Gastrocnemius medialis (tissue), 4 donors: ENCODE data around the gene TBC1D8. TPM values are rescaled to one million over a fixed set of nuclear protein-coding genes. Genes with fewer than 3 reads are reported as not detected.
A peak's percentile ranks its signal among the peaks of the same experiment; 100 is the strongest.

Experiments used
- ATAC-seq, 2 donors: fragments of 150-250 bp; one replicate each; pipeline ENCODE4 v1.9.1; 2016
- DNase-seq, 2 donors: peaks; one replicate each; pipeline ENCODE4 v3.0.0-alpha.2; 2019
- H3K27ac ChIP-seq, 4 donors: fragments of 200-600 bp; sonication (generic); 1 replicate in 1 of 4; 2 replicates in 3 of 4; pipeline ENCODE4 v1.5.1; 2016 to 2018; ENCODE audit warnings: mild to moderate bottlenecking in 2 of 4, moderate library complexity in 1 of 4
- H3K27me3 ChIP-seq, 3 donors: fragments of 200-600 bp; sonication (generic) in 2 of 3; 1 replicate in 1 of 3; 2 replicates in 2 of 3; pipeline versions ENCODE4 v1.5.1 to v1.6.0; 2016 to 2019; ENCODE audit warnings: mild to moderate bottlenecking in 1 of 3, moderate library complexity in 1 of 3
- H3K36me3 ChIP-seq, 2 donors: fragments of 200-600 bp; sonication (generic) in 1 of 2; one replicate each; pipeline ENCODE4 v1.5.1; 2017 to 2018
- H3K4me1 ChIP-seq, 2 donors: fragments of 200-600 bp; sonication (generic) in 1 of 2; one replicate each; pipeline ENCODE4 v1.5.1; 2016 to 2017; ENCODE audit warnings: mild to moderate bottlenecking in 2 of 2
- H3K4me3 ChIP-seq, 4 donors: fragments of 200-600 bp; sonication (generic) in 3 of 4; 1 replicate in 1 of 4; 2 replicates in 3 of 4; pipeline ENCODE4 v1.5.1; 2016 to 2019; ENCODE audit warnings: mild to moderate bottlenecking in 2 of 4
- H3K9me3 ChIP-seq, 3 donors: fragments of 200-600 bp; sonication (generic) in 2 of 3; 1 replicate in 1 of 3; 2 replicates in 2 of 3; pipeline ENCODE4 v1.5.1; 2016 to 2019
- CTCF ChIP-seq, 5 experiments: fragments of 450-650 bp in 3 of 5; fragments of 200-600 bp in 2 of 5; sonication (generic) in 2 of 5; IDR thresholded peaks in 4 of 5; conservative IDR thresholded peaks in 1 of 5; 1 replicate in 4 of 5; 2 replicates in 1 of 5; pipeline ENCODE4 v1.5.1; 2016 to 2019; ENCODE audit warnings: antibody characterized with exemption in 5 of 5, mild to moderate bottlenecking in 3 of 5, moderate library complexity in 3 of 5
- POLR2A ChIP-seq, 2 donors: fragments of 450-650 bp; IDR thresholded peaks; one replicate each; pipeline ENCODE4 v1.6.1; 2017; ENCODE audit warnings: antibody characterized with exemption in 2 of 2, mild to moderate bottlenecking in 2 of 2, moderate library complexity in 2 of 2
- in situ Hi-C, 4 donors: fragments of 200-750 bp; cut with MboI; loops; one replicate each; pipeline versions ENCODE4 v1.15.0 to v1.8.0; 2017; ENCODE audit warnings: low sequenced_read_pairs in 4 of 4
- intact Hi-C: fragments of 100-400 bp; cut with DNase I; formaldehyde crosslinking; loops from one replicate; pipeline ENCODE4 v1.15.1; 2023; ENCODE audit warnings: low total_unique reads
- total RNA-seq, 4 donors: library from RNA; depleted of rRNA; stranded (reverse); fragments of >200 nt; gene quantifications; one replicate each; pipeline versions ENCODE4 v1.1.0 to v1.2.3, GENCODE V29; 2016

TBC1D8 gene
- total RNA-seq, 4 donors from 2014 or later = 103 to 298 (median 201) TPM

- peaks cover 2 to 58% of the 10 kb centered on the region in 2 donors for H3K36me3 ChIP-seq
- intact Hi-C loops (no loop called here), in situ Hi-C loops (loop anchor here in 1 of 4 donors (10.0 kb wide), 1 partner anchor 95 kb away; no protein-coding TSS in a partner anchor)
- H3K4me3 ChIP-seq = no peak overlapping the region
- TF ChIP-seq POLR2A (IDR thresholded peaks at IDR 0.05) = no peak
- peaks cover 0 to 4% of the 10 kb centered on the region in 2 donors for H3K4me1 ChIP-seq
- DNase-seq (no peak), ATAC-seq (no peak)
- H3K9me3 ChIP-seq = no peaks in the 10 kb centered on the region
- no peaks in the 10 kb centered on the region for H3K27me3 ChIP-seq
- H3K27ac ChIP-seq = peak overlapping the region; percentile 30 to 55 (median 44)
These were observed 111.1 kb downstream of the TBC1D8 start for GRCh38 chr2:101040072-101040471.

GRCh38 chr2:101038455-101039255 is 112.5 kb downstream of the TBC1D8 start:
- TF ChIP-seq CTCF (IDR thresholded peaks at IDR 0.05 in 4 of 5, conservative IDR thresholded peaks at IDR 0.05 in 1 of 5) (peak; percentile 36 to 76 (median 67)), POLR2A (IDR thresholded peaks at IDR 0.05) (no peak)
- Histone ChIP-seq H3K27ac (peak overlapping the region in 2 of 4 donors; percentile 27 to 43), H3K9me3 (no peaks in the 10 kb centered on the region), H3K4me1 (peaks cover 0 to 4% of the 10 kb centered on the region in 2 donors), H3K27me3 (no peaks in the 10 kb centered on the region), H3K4me3 (no peak overlapping the region), H3K36me3 (peaks cover 2 to 72% of the 10 kb centered on the region in 2 donors)
- DNase-seq (no peak), ATAC-seq (peak in 1 of 2 donors; percentile 53)
- in situ Hi-C loops (no loop called here), intact Hi-C loops (loop anchor here (2.0 kb wide), 1 partner anchor 112 kb away; the partner anchor contains the start of gene TBC1D8)

GRCh38 chr2:101037161-101037755 is 113.9 kb downstream of the TBC1D8 start:
- Histone ChIP-seq H3K4me3 (no peak overlapping the region), H3K27ac (peak overlapping the region; percentile 23 to 41 (median 36)), H3K27me3 (no peaks in the 10 kb centered on the region), H3K9me3 (no peaks in the 10 kb centered on the region), H3K4me1 (peaks cover 0 to 4% of the 10 kb centered on the region in 2 donors), H3K36me3 (peaks cover 6 to 86% of the 10 kb centered on the region in 2 donors)
- DNase-seq = no peak
- TF ChIP-seq CTCF (IDR thresholded peaks at IDR 0.05 in 4 of 5, conservative IDR thresholded peaks at IDR 0.05 in 1 of 5) = no peak
- TF ChIP-seq POLR2A (IDR thresholded peaks at IDR 0.05) = no peak
- ATAC-seq = no peak
- in situ Hi-C loops (no loop called here), intact Hi-C loops (no loop called here)

GRCh38 chr2:101036562-101036961 is 114.6 kb downstream of the TBC1D8 start:
- H3K4me1 ChIP-seq = no peaks in the 10 kb centered on the region
- no peak for ATAC-seq
- no peak overlapping the region for H3K4me3 ChIP-seq
- in situ Hi-C loops = no loop called here
- no peaks in the 10 kb centered on the region for H3K9me3 ChIP-seq
- TF ChIP-seq POLR2A (IDR thresholded peaks at IDR 0.05) = no peak
- peak; percentile 22 to 45 (median 34) for TF ChIP-seq CTCF (IDR thresholded peaks at IDR 0.05 in 4 of 5, conservative IDR thresholded peaks at IDR 0.05 in 1 of 5)
- peaks cover 6 to 91% of the 10 kb centered on the region in 2 donors for H3K36me3 ChIP-seq
- intact Hi-C loops = no loop called here
- H3K27me3 ChIP-seq = no peaks in the 10 kb centered on the region
- H3K27ac ChIP-seq = peak overlapping the region; percentile 23 to 41 (median 36)
- DNase-seq = no peak
